Calu3 (cell line): Measurements from ENCODE around the gene FETUB. TPM values are rescaled to one million over a fixed set of nuclear protein-coding genes. Genes with fewer than 3 reads are reported as not detected.

Experiments
- BruUV-seq: library from RNA; stranded (reverse); fragments of 400-500 nt; replicated peaks from 2 replicates; lab custom pipeline; 2021; lab: Mats Ljungman, UMichigan
- CTCF ChIA-PET: fragments of 300-600 bp; sonication (Branson Sonifier 250); formaldehyde crosslinking; loops from one replicate; lab custom pipeline; 2022; ENCODE audit warnings: antibody characterized with exemption; lab: Charles Lee
- DNase-seq: peaks from one replicate; pipeline ENCODE4 v3.0.0; 2022
- H3K27ac Mint-ChIP-seq: one replicate; pipeline ENCODE4 v1.8.0; 2022; ENCODE audit warnings: mixed read lengths; ENCODE audit not compliant: unreplicated experiment
- H3K27me3 Mint-ChIP-seq: one replicate; pipeline ENCODE4 v1.8.0; 2022; ENCODE audit warnings: mixed read lengths; ENCODE audit not compliant: unreplicated experiment
- H3K36me3 Mint-ChIP-seq: one replicate; pipeline ENCODE4 v1.8.0; 2022; ENCODE audit warnings: mild to moderate bottlenecking, moderate library complexity, mixed read lengths; ENCODE audit not compliant: insufficient read depth, unreplicated experiment
- H3K4me1 Mint-ChIP-seq: one replicate; pipeline ENCODE4 v1.8.0; 2022; ENCODE audit warnings: mild to moderate bottlenecking, low read depth, mixed read lengths; ENCODE audit not compliant: unreplicated experiment
- H3K4me3 Mint-ChIP-seq: one replicate; pipeline ENCODE4 v1.8.0; 2022; ENCODE audit warnings: mild to moderate bottlenecking, low read depth, moderate library complexity, mixed read lengths; ENCODE audit not compliant: unreplicated experiment
- H3K9me3 Mint-ChIP-seq: one replicate; pipeline ENCODE4 v1.8.0; 2022; ENCODE audit warnings: low read depth, mixed read lengths; ENCODE audit not compliant: unreplicated experiment
- intact Hi-C: fragments of 100-400 bp; cut with micrococcal nuclease; formaldehyde crosslinking; loops from one replicate; pipeline ENCODE4 v1.10.0; 2022; ENCODE audit not compliant: unreplicated experiment
- total RNA-seq: library from RNA; stranded (reverse); gene quantifications from 2 replicates; pipeline ENCODE4 v1.2.3, GENCODE V29; 2022
- TF ChIP-seq, protein P1 (sequence below): fragments of 200-600 bp; IDR thresholded peaks from one replicate; pipeline ENCODE4 v1.8.0; 2022; ENCODE audit warnings: antibody characterized with exemption; ENCODE audit not compliant: unreplicated experiment

FETUB gene
- total RNA-seq, 1 experiment from 2014 or later, result not detected

DNA sequence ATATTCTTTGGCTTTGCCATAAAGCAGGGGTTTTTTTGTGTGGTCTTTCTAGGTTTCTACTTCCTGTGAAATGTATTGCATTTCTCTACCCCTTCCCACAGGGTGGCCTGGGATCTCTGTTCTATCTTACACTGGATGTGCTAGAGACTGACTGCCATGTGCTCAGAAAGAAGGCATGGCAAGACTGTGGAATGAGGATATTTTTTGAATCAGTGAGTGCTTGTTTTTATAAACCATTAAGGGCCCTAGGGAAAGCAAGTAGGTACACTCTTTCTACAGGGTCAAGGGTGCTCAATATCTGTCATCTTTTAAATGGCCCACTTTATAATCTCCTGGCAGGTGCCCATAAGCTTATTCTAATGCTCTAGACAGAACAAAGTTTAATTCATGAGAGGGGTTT is 730 bp downstream of the FETUB start:
- Mint-ChIP-seq H3K27me3 (no peaks in the 10 kb centered on the region), H3K27ac (peak overlapping the region; percentile 5), H3K4me3 (peak overlapping the region; percentile 4), H3K9me3 (no peaks in the 10 kb centered on the region), H3K4me1 (peaks cover 58% of the 10 kb centered on the region), H3K36me3 (peaks cover 5% of the 10 kb centered on the region)
- TF ChIP-seq, protein P1, sequence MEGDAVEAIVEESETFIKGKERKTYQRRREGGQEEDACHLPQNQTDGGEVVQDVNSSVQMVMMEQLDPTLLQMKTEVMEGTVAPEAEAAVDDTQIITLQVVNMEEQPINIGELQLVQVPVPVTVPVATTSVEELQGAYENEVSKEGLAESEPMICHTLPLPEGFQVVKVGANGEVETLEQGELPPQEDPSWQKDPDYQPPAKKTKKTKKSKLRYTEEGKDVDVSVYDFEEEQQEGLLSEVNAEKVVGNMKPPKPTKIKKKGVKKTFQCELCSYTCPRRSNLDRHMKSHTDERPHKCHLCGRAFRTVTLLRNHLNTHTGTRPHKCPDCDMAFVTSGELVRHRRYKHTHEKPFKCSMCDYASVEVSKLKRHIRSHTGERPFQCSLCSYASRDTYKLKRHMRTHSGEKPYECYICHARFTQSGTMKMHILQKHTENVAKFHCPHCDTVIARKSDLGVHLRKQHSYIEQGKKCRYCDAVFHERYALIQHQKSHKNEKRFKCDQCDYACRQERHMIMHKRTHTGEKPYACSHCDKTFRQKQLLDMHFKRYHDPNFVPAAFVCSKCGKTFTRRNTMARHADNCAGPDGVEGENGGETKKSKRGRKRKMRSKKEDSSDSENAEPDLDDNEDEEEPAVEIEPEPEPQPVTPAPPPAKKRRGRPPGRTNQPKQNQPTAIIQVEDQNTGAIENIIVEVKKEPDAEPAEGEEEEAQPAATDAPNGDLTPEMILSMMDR, result no peak
- intact Hi-C loops, result no loop called here
- DNase-seq, result no peak
- CTCF ChIA-PET, result no interaction called here
- no TSS peak for BruUV-seq

DNA sequence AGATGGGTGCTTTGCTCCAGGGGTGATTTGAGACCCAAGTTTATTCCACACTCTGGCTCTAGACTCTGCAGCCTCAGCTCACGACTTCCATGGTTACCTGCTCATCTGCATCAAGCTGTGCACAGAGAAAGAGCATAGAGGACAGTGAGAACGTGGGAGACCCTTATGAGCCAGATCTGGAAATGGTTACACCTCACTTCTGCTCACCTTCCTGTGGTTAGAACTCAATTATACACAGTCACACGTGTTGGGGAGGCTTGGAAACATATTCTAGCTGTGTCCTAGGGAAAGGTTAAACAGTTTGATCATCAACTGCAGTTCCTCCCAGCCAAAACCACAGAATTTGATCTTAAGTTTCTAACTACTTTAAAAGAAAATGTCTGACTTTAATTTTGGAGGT is 1.8 kb downstream of the FETUB start:
- TF ChIP-seq, protein P1, result no peak
- DNase-seq, result no peak
- no peaks in the 10 kb centered on the region for H3K9me3 Mint-ChIP-seq
- no peak overlapping the region for H3K4me3 Mint-ChIP-seq
- no TSS peak for BruUV-seq
- intact Hi-C loops, result no loop called here
- CTCF ChIA-PET, result interaction anchor here (1.3 kb wide), 1 partner anchor 9 kb away, joined by 3 read pairs; no protein-coding TSS in a partner anchor
- peaks cover 5% of the 10 kb centered on the region for H3K36me3 Mint-ChIP-seq
- H3K27me3 Mint-ChIP-seq, result no peaks in the 10 kb centered on the region
- no peak overlapping the region for H3K27ac Mint-ChIP-seq
- peaks cover 53% of the 10 kb centered on the region for H3K4me1 Mint-ChIP-seq

DNA sequence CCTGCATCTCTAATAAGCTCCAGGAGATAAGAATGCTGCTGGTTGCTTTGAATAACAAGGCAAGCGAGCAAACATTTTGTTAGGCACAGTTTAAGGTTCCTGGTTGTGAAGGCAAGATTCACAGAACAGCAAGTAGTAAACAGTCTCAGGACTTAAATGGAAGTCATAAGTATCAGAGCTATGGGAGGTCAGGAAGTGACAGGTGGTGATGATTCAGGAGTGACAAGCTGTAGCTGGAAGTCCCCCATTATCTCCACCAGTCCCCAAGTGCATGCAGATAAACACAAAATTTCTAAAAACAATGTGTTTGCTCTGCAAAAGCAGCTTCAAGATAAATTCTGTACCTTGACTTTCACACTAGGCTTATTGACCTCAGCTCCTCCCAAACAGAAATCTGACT is 3.3 kb downstream of the FETUB start:
- Mint-ChIP-seq H3K27me3 (no peaks in the 10 kb centered on the region), H3K27ac (no peak overlapping the region), H3K36me3 (peaks cover 5% of the 10 kb centered on the region), H3K4me3 (no peak overlapping the region), H3K9me3 (no peaks in the 10 kb centered on the region), H3K4me1 (peaks cover 45% of the 10 kb centered on the region)
- no TSS peak for BruUV-seq
- TF ChIP-seq, protein P1, result no peak
- CTCF ChIA-PET, result interaction anchor here (0.6 to 1.7 kb wide), 4 partner anchors 8 to 1486 kb away, joined by 3 to 6 read pairs (median 4); no protein-coding TSS in a partner anchor
- intact Hi-C loops, result no loop called here
- no peak for DNase-seq

DNA sequence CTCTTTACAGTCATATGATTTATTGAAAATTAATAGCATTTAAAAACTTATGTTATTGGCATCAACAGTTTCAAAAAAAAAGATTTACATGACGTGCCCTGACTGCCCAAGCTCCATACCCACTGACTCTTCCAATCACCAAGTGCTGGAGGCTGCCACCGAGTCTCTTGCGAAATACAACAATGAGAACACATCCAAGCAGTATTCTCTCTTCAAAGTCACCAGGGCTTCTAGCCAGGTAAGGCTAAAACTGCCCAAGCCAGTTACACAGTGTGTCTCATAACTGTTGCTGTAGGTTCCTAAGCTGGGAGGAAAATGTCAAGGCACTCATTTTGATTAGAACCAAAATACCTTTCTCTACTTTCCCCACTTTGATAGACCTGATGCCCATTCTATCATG is 4.5 kb downstream of the FETUB start:
- H3K4me3 Mint-ChIP-seq, result no peak overlapping the region
- H3K27me3 Mint-ChIP-seq, result no peaks in the 10 kb centered on the region
- CTCF ChIA-PET, result interaction anchor here (1.2 to 1.7 kb wide), 2 partner anchors 11 to 28 kb away, joined by 4 to 6 read pairs; no protein-coding TSS in a partner anchor
- no TSS peak for BruUV-seq
- peaks cover 45% of the 10 kb centered on the region for H3K4me1 Mint-ChIP-seq
- no peaks in the 10 kb centered on the region for H3K9me3 Mint-ChIP-seq
- peaks cover 5% of the 10 kb centered on the region for H3K36me3 Mint-ChIP-seq
- H3K27ac Mint-ChIP-seq, result no peak overlapping the region
- TF ChIP-seq, protein P1, result no peak
- intact Hi-C loops, result no loop called here
- peak; percentile 75 for DNase-seq
